ENCODE data around the gene CDH18. TPM values are rescaled to one million over a fixed set of nuclear protein-coding genes. Genes with fewer than 3 reads are reported as not detected.

Gene CDH18
- total and polyA plus RNA-seq, 8 donors = 0.58 to 1.9 (median 1.1) TPM; not detected in 2

DNA sequence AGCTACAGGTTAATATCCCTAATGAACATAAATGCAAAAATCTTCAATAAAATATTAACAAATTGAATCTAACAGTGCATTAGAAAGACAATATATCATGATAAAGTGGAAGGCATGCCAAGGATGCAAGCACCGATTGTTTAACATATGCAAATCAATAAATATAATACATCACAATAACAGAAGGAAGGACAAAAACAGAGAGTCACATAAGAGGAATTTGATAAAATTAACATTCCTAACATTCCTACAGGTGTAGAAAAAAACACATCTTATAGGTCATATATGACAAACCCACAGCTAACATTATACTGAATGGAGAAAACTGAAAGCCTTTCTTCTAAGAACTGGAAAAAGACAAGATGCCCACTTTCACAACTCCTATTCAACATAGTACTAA lies 297.0 kb downstream of the CDH18 start:
- TF ChIP-seq, protein P1, sequence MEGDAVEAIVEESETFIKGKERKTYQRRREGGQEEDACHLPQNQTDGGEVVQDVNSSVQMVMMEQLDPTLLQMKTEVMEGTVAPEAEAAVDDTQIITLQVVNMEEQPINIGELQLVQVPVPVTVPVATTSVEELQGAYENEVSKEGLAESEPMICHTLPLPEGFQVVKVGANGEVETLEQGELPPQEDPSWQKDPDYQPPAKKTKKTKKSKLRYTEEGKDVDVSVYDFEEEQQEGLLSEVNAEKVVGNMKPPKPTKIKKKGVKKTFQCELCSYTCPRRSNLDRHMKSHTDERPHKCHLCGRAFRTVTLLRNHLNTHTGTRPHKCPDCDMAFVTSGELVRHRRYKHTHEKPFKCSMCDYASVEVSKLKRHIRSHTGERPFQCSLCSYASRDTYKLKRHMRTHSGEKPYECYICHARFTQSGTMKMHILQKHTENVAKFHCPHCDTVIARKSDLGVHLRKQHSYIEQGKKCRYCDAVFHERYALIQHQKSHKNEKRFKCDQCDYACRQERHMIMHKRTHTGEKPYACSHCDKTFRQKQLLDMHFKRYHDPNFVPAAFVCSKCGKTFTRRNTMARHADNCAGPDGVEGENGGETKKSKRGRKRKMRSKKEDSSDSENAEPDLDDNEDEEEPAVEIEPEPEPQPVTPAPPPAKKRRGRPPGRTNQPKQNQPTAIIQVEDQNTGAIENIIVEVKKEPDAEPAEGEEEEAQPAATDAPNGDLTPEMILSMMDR (IDR thresholded peaks at IDR 0.05) = no peak
- H3K27me3 ChIP-seq = no peaks in the 10 kb centered on the region
- intact Hi-C loops (cut with DNase I) = no loop called here
- ATAC-seq (no peak), DNase-seq (no peak)
- no peaks in the 10 kb centered on the region for H3K36me3 ChIP-seq
- no peak overlapping the region for H3K4me3 ChIP-seq
- no peaks in the 10 kb centered on the region for H3K4me1 ChIP-seq
- peaks cover 0 to 20% of the 10 kb centered on the region in 2 donors for H3K9me3 ChIP-seq
- H3K27ac ChIP-seq = no peak overlapping the region

DNA sequence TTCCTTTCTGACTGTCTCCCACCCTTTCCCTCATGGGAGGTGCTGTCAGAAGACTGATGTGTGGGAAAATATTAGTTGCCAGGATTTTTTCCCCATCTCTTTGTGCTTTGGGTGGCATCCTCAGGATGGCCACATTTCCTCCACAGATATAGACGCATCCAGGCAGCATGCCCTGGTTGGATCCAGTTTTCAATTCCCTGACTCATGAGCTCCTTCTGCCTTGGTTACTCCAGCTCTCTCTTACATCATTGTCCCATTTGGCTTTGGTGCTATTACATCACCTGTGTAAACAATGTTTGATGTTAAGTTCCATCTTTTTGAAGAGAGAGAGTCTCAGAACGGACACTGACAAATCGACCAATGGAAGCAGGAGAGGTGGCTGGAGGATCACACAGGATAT lies 302.5 kb downstream of the CDH18 start:
- DNase-seq = no peak
- H3K9me3 ChIP-seq = peaks cover 0 to 14% of the 10 kb centered on the region in 2 donors
- TF ChIP-seq, protein P1 (IDR thresholded peaks at IDR 0.05) = no peak
- no peaks in the 10 kb centered on the region for H3K4me1 ChIP-seq
- no peak for ATAC-seq
- H3K36me3 ChIP-seq = no peaks in the 10 kb centered on the region
- H3K4me3 ChIP-seq = no peak overlapping the region
- no peak overlapping the region for H3K27ac ChIP-seq
- intact Hi-C loops (cut with DNase I) = no loop called here
- H3K27me3 ChIP-seq = no peaks in the 10 kb centered on the region

DNA sequence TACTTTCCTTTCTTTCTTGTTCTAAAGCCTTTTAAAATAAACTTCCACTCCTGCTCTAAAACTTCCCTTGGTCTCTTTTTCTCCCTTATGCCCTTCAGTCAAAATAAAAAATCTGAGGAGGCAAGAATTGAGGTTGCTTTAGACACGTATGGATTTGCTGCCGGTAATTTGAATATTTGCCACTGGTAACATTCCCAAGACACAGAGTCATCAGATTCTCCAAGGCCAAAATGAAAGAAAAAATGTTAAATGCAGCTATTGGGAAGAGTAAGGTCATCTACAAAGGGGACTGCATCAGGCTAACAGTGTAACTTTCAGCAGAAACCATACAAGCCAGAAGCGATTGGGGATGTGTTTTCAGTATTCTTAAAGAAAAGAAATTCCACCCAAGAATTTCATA lies 311.1 kb downstream of the CDH18 start:
- H3K27ac ChIP-seq = no peak overlapping the region
- H3K27me3 ChIP-seq = no peaks in the 10 kb centered on the region
- H3K4me1 ChIP-seq = no peaks in the 10 kb centered on the region
- no peak overlapping the region for H3K4me3 ChIP-seq
- TF ChIP-seq, protein P1 (IDR thresholded peaks at IDR 0.05) = no peak
- H3K9me3 ChIP-seq = peaks cover 0 to 9% of the 10 kb centered on the region in 2 donors
- no peak for ATAC-seq
- no peak for DNase-seq
- no peaks in the 10 kb centered on the region for H3K36me3 ChIP-seq
- intact Hi-C loops (cut with DNase I) = no loop called here

DNA sequence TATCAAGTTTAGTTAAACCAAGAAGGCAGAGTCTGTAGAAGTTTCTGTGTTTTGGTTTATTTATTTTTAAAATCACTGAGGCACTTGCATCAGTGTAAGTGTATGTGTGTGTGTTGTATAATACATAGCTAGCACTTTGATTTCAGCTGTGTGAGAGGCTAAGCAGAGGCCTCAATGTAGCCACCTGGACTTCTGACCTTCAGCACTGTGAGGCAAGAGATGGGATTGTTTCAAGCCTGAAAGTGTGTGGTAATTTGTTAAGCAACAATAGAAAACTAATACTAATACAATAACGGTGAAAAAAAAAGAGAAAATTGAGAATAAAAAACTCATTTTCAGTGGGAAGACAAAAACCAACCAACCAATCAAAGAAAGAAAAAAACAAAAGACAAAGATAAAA lies 327.3 kb downstream of the CDH18 start:
- no peak overlapping the region for H3K4me3 ChIP-seq
- DNase-seq (no peak), ATAC-seq (no peak)
- no peaks in the 10 kb centered on the region for H3K36me3 ChIP-seq
- no peak overlapping the region for H3K27ac ChIP-seq
- intact Hi-C loops (cut with DNase I) = no loop called here
- TF ChIP-seq, protein P1 (IDR thresholded peaks at IDR 0.05) = no peak
- H3K27me3 ChIP-seq = no peaks in the 10 kb centered on the region
- H3K4me1 ChIP-seq = no peaks in the 10 kb centered on the region
- H3K9me3 ChIP-seq = no peaks in the 10 kb centered on the region

DNA sequence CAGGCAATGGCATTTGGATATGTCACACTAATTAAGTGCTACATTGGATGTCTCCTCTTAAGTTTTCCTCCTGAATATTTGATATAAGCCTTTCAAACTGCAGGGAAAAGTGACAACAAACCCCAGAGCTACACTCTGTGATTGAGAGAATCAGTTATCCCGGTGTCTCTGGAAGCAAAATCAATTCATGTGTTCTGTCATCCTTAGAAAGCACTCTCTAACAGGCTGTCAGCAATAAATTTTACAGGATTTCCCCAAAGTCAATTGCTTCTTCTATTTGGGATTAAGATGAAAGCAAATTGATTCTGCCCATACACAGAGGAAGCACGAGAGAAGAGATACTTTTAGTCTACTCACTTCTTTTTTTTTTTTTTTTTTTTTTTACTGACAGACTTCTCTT lies 332.4 kb downstream of the CDH18 start:
- no peaks in the 10 kb centered on the region for H3K27me3 ChIP-seq
- TF ChIP-seq, protein P1 (IDR thresholded peaks at IDR 0.05) = no peak
- intact Hi-C loops (cut with DNase I) = no loop called here
- DNase-seq = no peak
- no peaks in the 10 kb centered on the region for H3K4me1 ChIP-seq
- H3K27ac ChIP-seq = no peak overlapping the region
- no peak overlapping the region for H3K4me3 ChIP-seq
- H3K36me3 ChIP-seq = no peaks in the 10 kb centered on the region
- ATAC-seq = no peak
- no peaks in the 10 kb centered on the region for H3K9me3 ChIP-seq

Data from left lung (tissue), 10 donors.